CD8-positive, alpha-beta memory T cell (primary cell): ENCODE results near the gene ZBTB46. TPM values are rescaled to one million over a fixed set of nuclear protein-coding genes. Genes with fewer than 3 reads are reported as not detected.

Source experiments
- CTCF ChIA-PET: fragments of 350-600 bp; sonication (Branson Sonifier 250); formaldehyde crosslinking; loops from one replicate; lab custom pipeline; 2021; ENCODE audit warnings: antibody characterized with exemption; lab: Charles Lee
- POLR2A ChIA-PET: fragments of 350-600 bp; sonication (Branson Sonifier 250); formaldehyde crosslinking; loops from one replicate; lab custom pipeline; 2021; ENCODE audit warnings: antibody characterized with exemption; lab: Charles Lee
- DNase-seq, 5 donors: peaks; one replicate each; pipeline versions ENCODE4 v3.0.0 to v3.0.0-alpha.2; 2020 to 2022; ENCODE audit warnings: mixed read lengths in 1 of 5
- H3K27ac ChIP-seq: one replicate; pipeline ENCODE4 v1.7.0; 2013; ENCODE audit warnings: low read depth, mild to moderate bottlenecking, low read length, moderate library complexity
- H3K27me3 ChIP-seq: 2 replicates; pipeline ENCODE4 v1.7.0; 2013; ENCODE audit warnings: low read length, mild to moderate bottlenecking; ENCODE audit not compliant: insufficient read depth, poor library complexity, severe bottlenecking
- H3K36me3 ChIP-seq: 2 replicates; pipeline ENCODE4 v1.7.0; 2013; ENCODE audit warnings: mild to moderate bottlenecking, low read length, moderate library complexity; ENCODE audit not compliant: insufficient read depth
- H3K4me1 ChIP-seq: 2 replicates; pipeline ENCODE4 v1.7.0; 2013; ENCODE audit warnings: mild to moderate bottlenecking, low read length, moderate library complexity; ENCODE audit not compliant: insufficient read depth
- H3K4me3 ChIP-seq: 2 replicates; pipeline ENCODE4 v1.7.0; 2013; ENCODE audit warnings: mild to moderate bottlenecking, low read length
- H3K9me3 ChIP-seq: 2 replicates; pipeline ENCODE4 v1.7.0; 2013; ENCODE audit warnings: mild to moderate bottlenecking, low read length
- H3K27ac Mint-ChIP-seq, 8 donors: one replicate each; pipeline ENCODE4 v1.8.0; 2020 to 2021; ENCODE audit warnings: mixed read lengths in 8 of 8, mild to moderate bottlenecking in 6 of 8, inconsistent platforms in 3 of 8, moderate library complexity in 3 of 8
- H3K27me3 Mint-ChIP-seq, 2 donors: one replicate each; pipeline ENCODE4 v1.8.0; 2020 to 2021; ENCODE audit warnings: mixed read lengths in 2 of 2, mild to moderate bottlenecking in 1 of 2, moderate library complexity in 1 of 2
- H3K36me3 Mint-ChIP-seq, 3 donors: one replicate each; pipeline ENCODE4 v1.8.0; 2020 to 2021; ENCODE audit warnings: mixed read lengths in 3 of 3, inconsistent platforms in 1 of 3, mild to moderate bottlenecking in 1 of 3
- H3K4me1 Mint-ChIP-seq, 3 donors: one replicate each; pipeline ENCODE4 v1.8.0; 2020 to 2021; ENCODE audit warnings: mixed read lengths in 3 of 3, inconsistent platforms in 1 of 3, mild to moderate bottlenecking in 1 of 3
- H3K4me3 Mint-ChIP-seq, 7 donors: one replicate each; pipeline ENCODE4 v1.8.0; 2020 to 2021; ENCODE audit warnings: mixed read lengths in 7 of 7, mild to moderate bottlenecking in 6 of 7, moderate library complexity in 4 of 7, inconsistent platforms in 2 of 7
- H3K9me3 Mint-ChIP-seq, 5 donors: one replicate each; pipeline ENCODE4 v1.8.0; 2020 to 2022; ENCODE audit warnings: mixed read lengths in 5 of 5, mild to moderate bottlenecking in 3 of 5, moderate library complexity in 2 of 5, inconsistent platforms in 1 of 5
- polyA plus RNA-seq: library from polyadenylated mRNA; unstranded; fragments of 300-500 nt; fragmentation: Illumina TruSeq; gene quantifications from one replicate; pipeline ENCODE4 v1.2.3, GENCODE V29; 2021
- total RNA-seq, 2 experiments: library from RNA; stranded (reverse); gene quantifications; one replicate each; pipeline ENCODE4 v1.2.3, GENCODE V29; 2021

The ZBTB46 gene
- total and polyA plus RNA-seq, 3 experiments from 2014 or later, result 0.08 to 0.39 (median 0.31) TPM

- DNase-seq, result no peak
- Histone ChIP-seq H3K27me3 (peaks cover 24% of the 10 kb centered on the region), H3K27ac (no peak overlapping the region), H3K4me3 (no peak overlapping the region), H3K9me3 (no peaks in the 10 kb centered on the region), H3K4me1 (peaks cover 9% of the 10 kb centered on the region), H3K36me3 (no peaks in the 10 kb centered on the region)
- H3K4me3 Mint-ChIP-seq, result no peak overlapping the region
- POLR2A ChIA-PET, result no interaction called here
- H3K36me3 Mint-ChIP-seq, result peaks cover 0 to 6% (median 1%) of the 10 kb centered on the region in 3 donors
- peaks cover 45 to 63% of the 10 kb centered on the region in 2 donors for H3K27me3 Mint-ChIP-seq
- H3K9me3 Mint-ChIP-seq, result peaks cover 0 to 3% (median 0%) of the 10 kb centered on the region in 5 donors
- CTCF ChIA-PET, result no interaction called here
- H3K27ac Mint-ChIP-seq, result no peak overlapping the region
- H3K4me1 Mint-ChIP-seq, result peaks cover 10% of the 10 kb centered on the region in 3 donors
These were observed 5.5 kb downstream of the ZBTB46 start for GRCh38 chr20:63825331-63826118.

- Histone ChIP-seq H3K36me3 (no peaks in the 10 kb centered on the region), H3K27me3 (peaks cover 11% of the 10 kb centered on the region)
- no peaks in the 10 kb centered on the region for H3K9me3 Mint-ChIP-seq
These were observed 7.3 kb downstream of the ZBTB46 start for GRCh38 chr20:63823691-63824311.

GRCh38 chr20:63822276-63822696, 8.8 kb downstream of the ZBTB46 start:
- H3K4me1 Mint-ChIP-seq, result peaks cover 0 to 4% (median 2%) of the 10 kb centered on the region in 3 donors
- Histone ChIP-seq H3K36me3 (no peaks in the 10 kb centered on the region), H3K4me1 (no peaks in the 10 kb centered on the region), H3K27me3 (no peaks in the 10 kb centered on the region), H3K4me3 (no peak overlapping the region), H3K9me3 (no peaks in the 10 kb centered on the region), H3K27ac (no peak overlapping the region)
- POLR2A ChIA-PET, result no interaction called here
- no peak for DNase-seq
- H3K27me3 Mint-ChIP-seq, result peaks cover 36 to 42% of the 10 kb centered on the region in 2 donors
- H3K4me3 Mint-ChIP-seq, result no peak overlapping the region
- CTCF ChIA-PET, result no interaction called here
- no peaks in the 10 kb centered on the region for H3K9me3 Mint-ChIP-seq
- H3K27ac Mint-ChIP-seq, result no peak overlapping the region
- no peaks in the 10 kb centered on the region for H3K36me3 Mint-ChIP-seq

More at GRCh38 chr20:63823691-63824311, 7.3 kb downstream of the ZBTB46 start:
- Mint-ChIP-seq H3K27me3 (peaks cover 43 to 52% of the 10 kb centered on the region in 2 donors), H3K27ac (peak overlapping the region in 1 of 8 donors; percentile 32), H3K4me1 (peaks cover 0 to 4% (median 2%) of the 10 kb centered on the region in 3 donors), H3K36me3 (no peaks in the 10 kb centered on the region), H3K4me3 (no peak overlapping the region)
- H3K27ac ChIP-seq, result no peak overlapping the region
- DNase-seq, result no peak
- no peaks in the 10 kb centered on the region for H3K9me3 ChIP-seq
- ChIA-PET POLR2A (no interaction called here), CTCF (no interaction called here)
- H3K4me3 ChIP-seq, result no peak overlapping the region
- no peaks in the 10 kb centered on the region for H3K4me1 ChIP-seq

GRCh38 chr20:63821811-63822210, 9.3 kb downstream of the ZBTB46 start:
- POLR2A ChIA-PET, result no interaction called here
- H3K4me1 Mint-ChIP-seq, result peaks cover 0 to 4% (median 2%) of the 10 kb centered on the region in 3 donors
- Histone ChIP-seq H3K9me3 (no peaks in the 10 kb centered on the region), H3K36me3 (no peaks in the 10 kb centered on the region), H3K27ac (no peak overlapping the region), H3K4me1 (no peaks in the 10 kb centered on the region), H3K4me3 (no peak overlapping the region), H3K27me3 (no peaks in the 10 kb centered on the region)
- H3K27me3 Mint-ChIP-seq, result peaks cover 35 to 38% of the 10 kb centered on the region in 2 donors
- H3K9me3 Mint-ChIP-seq, result no peaks in the 10 kb centered on the region
- H3K4me3 Mint-ChIP-seq, result no peak overlapping the region
- DNase-seq, result no peak
- CTCF ChIA-PET, result no interaction called here
- H3K36me3 Mint-ChIP-seq, result no peaks in the 10 kb centered on the region
- H3K27ac Mint-ChIP-seq, result no peak overlapping the region

- H3K4me1 ChIP-seq, result no peaks in the 10 kb centered on the region
- no peaks in the 10 kb centered on the region for H3K36me3 ChIP-seq
- no peak overlapping the region for H3K4me3 ChIP-seq
- Mint-ChIP-seq H3K4me3 (peak overlapping the region in 5 of 7 donors; percentile 32 to 78 (median 61)), H3K27me3 (peaks cover 22 to 24% of the 10 kb centered on the region in 2 donors), H3K9me3 (no peaks in the 10 kb centered on the region), H3K36me3 (no peaks in the 10 kb centered on the region), H3K27ac (peak overlapping the region in 3 of 8 donors; percentile 17 to 73 (median 45)), H3K4me1 (peaks cover 0 to 4% (median 2%) of the 10 kb centered on the region in 3 donors)
- no peak for DNase-seq
- ChIA-PET POLR2A (no interaction called here), CTCF (no interaction called here)
- H3K27me3 ChIP-seq, result no peaks in the 10 kb centered on the region
- no peaks in the 10 kb centered on the region for H3K9me3 ChIP-seq
- H3K27ac ChIP-seq, result peak overlapping the region; percentile 38
These were observed 11.7 kb downstream of the ZBTB46 start for GRCh38 chr20:63819224-63819921.

GRCh38 chr20:63815615-63816253, 15.3 kb downstream of the ZBTB46 start:
- no peak overlapping the region for H3K27ac Mint-ChIP-seq
- ChIA-PET POLR2A (no interaction called here), CTCF (no interaction called here)
- Histone ChIP-seq H3K4me3 (no peak overlapping the region), H3K4me1 (no peaks in the 10 kb centered on the region), H3K27me3 (no peaks in the 10 kb centered on the region), H3K36me3 (no peaks in the 10 kb centered on the region), H3K9me3 (no peaks in the 10 kb centered on the region), H3K27ac (no peak overlapping the region)
- H3K4me1 Mint-ChIP-seq, result peaks cover 0 to 4% (median 2%) of the 10 kb centered on the region in 3 donors
- H3K9me3 Mint-ChIP-seq, result no peaks in the 10 kb centered on the region
- H3K4me3 Mint-ChIP-seq, result no peak overlapping the region
- H3K27me3 Mint-ChIP-seq, result peaks cover 8 to 15% of the 10 kb centered on the region in 2 donors
- no peaks in the 10 kb centered on the region for H3K36me3 Mint-ChIP-seq
- no peak for DNase-seq

- CTCF ChIA-PET, result no interaction called here
- Mint-ChIP-seq H3K9me3 (no peaks in the 10 kb centered on the region), H3K27me3 (peaks cover 10 to 13% of the 10 kb centered on the region in 2 donors), H3K27ac (no peak overlapping the region), H3K36me3 (no peaks in the 10 kb centered on the region), H3K4me3 (no peak overlapping the region), H3K4me1 (peaks cover 0 to 4% (median 2%) of the 10 kb centered on the region in 3 donors)
- Histone ChIP-seq H3K27ac (no peak overlapping the region), H3K36me3 (no peaks in the 10 kb centered on the region), H3K4me1 (no peaks in the 10 kb centered on the region), H3K27me3 (no peaks in the 10 kb centered on the region), H3K4me3 (no peak overlapping the region), H3K9me3 (no peaks in the 10 kb centered on the region)
- POLR2A ChIA-PET, result no interaction called here
- DNase-seq, result no peak
These were observed 16.0 kb downstream of the ZBTB46 start for GRCh38 chr20:63814891-63815614.
